D341Med (cell line): ENCODE measurements around the gene LRRTM3.

Source experiments
- DNase-seq: peaks from one replicate; pipeline ENCODE4 v3.0.0; 2012; ENCODE audit warnings: low spot score

The LRRTM3 gene

DNA sequence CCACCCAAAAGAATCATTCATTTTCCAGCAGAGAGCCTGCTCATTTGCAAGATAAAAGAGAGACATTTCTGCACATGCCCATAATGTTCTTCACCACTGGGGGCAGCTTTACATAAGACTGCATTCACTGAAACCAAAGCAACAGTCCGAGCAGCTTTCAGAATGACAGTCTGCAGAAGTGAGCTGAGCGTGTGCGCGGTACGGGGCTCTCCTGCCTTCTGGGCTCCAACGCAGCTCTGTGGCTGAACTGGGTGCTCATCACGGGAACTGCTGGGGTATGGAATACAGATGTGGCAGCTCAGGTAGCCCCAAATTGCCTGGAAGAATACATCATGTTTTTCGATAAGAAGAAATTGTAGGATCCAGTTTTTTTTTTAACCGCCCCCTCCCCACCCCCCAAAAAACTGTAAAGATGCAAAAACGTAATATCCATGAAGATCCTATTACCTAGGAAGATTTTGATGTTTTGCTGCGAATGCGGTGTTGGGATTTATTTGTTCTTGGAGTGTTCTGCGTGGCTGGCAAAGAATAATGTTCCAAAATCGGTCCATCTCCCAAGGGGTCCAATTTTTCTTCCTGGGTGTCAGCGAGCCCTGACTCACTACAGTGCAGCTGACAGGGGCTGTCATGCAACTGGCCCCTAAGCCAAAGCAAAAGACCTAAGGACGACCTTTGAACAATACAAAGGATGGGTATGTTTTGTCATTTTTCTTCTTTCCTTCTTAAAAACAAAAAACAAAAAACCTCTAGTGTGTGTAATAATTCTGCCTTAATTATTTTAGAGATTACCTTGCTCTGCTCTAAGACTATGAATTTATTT is at the start of gene LRRTM3:
Gene LRRTM3 (plus strand): TSS at position 141 of the 820 bp plus-strand sequence.
- DNase-seq, result peak; percentile 61

DNA sequence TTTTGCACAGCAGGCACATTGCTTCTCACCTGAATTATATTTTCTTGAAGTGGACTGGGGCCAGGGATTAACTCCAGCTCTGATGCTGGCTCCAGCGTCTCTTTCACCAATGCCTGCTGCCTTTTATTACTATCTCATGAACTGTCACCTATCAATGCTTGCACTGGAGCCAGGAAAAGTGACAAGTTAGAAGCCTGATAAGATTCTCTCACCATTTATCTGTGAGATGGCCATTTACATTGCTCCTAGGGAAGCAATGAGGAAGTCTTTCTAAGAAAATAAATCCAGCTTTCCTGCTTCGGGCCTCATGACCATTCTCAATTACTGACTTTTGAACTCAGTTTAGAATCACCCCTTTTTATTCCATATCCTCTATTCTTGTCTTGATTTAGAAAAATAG is 48.5 kb upstream of the LRRTM3 start:
- no peak for DNase-seq

DNA sequence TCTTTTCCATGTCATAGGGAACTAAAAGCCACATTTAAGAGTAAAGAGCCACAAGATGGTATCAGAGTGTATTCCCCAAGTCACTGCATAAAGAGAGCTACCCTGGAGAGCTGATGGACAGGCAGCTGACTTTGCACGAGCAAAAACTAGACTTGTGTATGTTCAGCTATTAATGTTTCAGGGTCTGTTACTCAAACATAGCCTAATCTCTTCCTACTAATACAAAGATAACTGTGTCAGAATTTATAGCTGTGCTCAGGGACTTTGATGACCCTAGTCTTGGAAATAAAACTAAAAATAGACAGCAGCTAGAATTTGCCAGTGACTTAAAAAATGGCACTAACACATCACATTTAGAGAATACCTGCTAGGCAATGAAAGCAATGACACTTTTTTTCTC is 45.5 kb upstream of the LRRTM3 start:
- DNase-seq, result no peak

DNA sequence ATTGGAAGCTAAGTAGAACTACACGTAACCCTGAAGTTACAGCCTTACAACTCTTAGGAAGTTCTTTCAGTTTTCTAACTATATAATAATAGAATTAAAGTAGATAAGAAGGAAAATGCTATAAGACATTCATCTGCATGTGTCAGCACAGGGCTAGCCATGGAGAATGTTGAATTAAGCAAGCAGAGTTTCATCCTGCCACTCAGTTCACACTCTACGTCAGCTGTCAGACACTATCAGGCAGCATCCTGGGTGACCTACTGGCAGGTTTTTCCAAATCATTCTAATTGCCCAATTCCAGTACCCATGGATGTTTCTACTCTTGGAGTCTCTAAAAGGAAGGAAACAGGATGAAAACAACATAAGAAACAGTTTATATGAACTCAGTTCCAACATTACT is 45.0 kb upstream of the LRRTM3 start:
- DNase-seq, result no peak

DNA sequence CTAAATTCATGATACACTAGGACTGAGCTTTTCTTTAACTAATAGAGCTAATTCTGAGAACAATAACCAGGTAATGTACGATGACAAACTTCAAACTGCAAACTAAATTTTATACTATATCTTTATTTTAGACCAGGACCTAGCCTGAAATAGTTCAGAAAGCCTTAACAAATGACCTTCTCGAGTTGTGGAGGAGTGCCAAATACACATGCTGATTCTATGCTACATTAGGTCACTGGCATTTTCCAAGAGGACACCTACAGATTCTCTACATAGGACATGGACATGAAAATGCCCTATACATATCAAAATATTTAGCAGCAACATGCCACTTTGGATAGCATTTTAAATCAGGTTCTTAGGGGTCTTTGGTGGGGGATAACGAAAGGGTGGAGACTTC is 44.0 kb upstream of the LRRTM3 start:
- DNase-seq, result no peak

DNA sequence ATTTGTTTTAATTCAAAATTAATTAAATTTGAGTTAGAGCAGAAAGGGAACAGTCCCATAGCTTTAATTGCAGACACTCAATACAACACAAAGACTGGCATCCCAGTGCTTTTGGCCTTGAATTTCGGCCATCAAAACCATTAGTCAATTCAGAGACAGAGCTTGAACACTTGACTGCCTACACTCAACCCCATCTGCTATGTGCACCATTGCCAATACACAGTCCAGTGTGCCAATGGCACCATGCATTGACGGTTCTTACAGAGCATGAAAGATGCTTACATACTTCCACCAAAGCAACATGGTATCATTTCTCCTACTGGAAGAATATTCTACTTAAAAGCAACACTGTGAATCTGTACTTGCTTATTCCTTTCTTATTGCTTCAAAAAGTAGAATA is 43.6 kb upstream of the LRRTM3 start:
- no peak for DNase-seq

DNA sequence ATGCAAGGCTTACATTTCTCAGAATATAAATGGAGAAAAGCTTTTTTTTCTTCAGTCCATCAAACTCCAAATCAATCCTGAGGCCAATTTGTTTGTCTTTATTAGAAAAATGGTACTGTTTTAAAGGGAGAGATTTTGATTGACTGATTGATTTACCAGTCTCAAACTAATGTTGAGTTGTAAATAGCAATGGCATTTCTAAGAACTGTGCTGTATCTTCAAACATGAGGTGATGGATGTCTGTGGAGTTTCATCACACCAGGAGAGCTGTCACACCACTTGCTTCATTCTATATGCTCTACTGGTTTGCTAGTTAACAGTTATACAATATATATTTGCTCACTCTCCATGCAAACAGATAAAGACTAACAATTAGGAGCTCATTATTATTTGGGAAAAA is 39.0 kb upstream of the LRRTM3 start:
- no peak for DNase-seq

DNA sequence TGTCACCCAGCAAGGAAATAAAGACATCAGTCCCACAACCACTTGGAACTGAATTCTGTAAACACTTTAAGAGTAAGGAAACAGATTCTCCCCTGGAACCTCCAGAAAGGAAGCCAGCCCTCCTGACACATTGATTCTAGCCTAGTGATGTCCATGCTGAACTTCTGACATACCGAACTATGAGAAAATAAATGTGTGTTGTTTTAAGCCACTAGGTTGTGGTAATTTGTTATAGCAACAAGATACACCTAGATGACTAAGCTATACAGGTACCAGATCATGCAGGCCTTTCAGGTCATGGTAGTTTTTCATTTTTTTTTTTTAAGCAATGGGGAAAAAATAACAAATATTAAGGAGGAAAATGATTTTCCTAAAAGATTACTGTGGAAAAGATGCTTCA is 37.6 kb upstream of the LRRTM3 start:
- no peak for DNase-seq

DNA sequence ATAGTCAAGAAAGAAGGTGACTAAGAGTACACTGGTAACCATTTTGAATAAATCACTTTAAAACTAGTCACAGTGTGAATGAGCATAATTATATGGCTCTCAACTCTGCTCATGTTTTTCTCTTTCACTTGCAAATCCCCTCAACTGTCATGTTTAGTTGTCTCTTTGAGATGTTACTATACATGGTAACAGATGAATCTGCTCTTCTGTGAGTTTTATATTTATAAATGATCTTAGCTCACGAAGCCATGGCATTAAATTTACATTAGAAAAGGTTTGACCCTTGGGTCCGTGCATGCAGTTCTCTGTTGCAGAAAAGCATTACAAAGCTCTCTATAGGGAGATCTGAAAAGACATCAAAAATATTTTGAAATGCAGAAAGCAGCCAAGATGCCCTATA is 33.0 kb upstream of the LRRTM3 start:
- no peak for DNase-seq

DNA sequence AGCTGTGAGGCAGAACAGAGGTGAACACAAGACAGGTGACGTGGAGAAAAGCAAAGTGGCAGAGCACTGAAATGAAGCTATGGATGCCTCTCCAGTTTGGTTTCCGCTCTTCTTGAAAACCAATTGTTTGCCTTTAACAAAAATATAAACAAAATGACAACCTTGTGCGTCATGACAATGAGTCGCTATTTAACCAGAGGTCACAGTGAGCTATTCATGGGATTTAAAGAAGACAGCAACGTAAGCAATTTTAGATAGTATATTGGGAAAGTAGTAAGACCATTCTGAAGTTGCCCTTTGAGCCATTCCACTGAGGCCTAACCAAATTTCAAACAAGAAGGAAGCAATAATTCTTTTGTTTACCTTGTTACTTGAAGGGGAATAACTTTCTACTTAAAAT is 15.2 kb upstream of the LRRTM3 start:
- DNase-seq, result no peak

DNA sequence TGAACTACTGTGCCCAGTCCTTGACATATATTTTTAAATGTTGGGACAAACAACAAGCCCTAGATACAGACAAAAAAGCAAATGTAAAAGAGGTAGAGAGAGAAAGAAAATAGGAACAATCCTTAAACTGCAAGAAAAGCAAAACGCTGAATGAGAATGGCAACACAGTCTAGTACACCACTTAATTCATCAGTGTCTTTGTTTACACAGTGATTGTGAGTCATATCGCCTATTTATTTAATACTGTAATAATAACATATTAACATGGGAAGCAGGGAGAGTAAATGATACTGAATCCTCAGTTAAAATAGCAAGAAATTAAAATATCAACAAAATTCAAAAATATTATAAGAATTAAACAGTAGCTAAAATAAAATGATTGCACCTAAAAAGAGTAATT is 9.8 kb upstream of the LRRTM3 start:
- DNase-seq, result no peak

DNA sequence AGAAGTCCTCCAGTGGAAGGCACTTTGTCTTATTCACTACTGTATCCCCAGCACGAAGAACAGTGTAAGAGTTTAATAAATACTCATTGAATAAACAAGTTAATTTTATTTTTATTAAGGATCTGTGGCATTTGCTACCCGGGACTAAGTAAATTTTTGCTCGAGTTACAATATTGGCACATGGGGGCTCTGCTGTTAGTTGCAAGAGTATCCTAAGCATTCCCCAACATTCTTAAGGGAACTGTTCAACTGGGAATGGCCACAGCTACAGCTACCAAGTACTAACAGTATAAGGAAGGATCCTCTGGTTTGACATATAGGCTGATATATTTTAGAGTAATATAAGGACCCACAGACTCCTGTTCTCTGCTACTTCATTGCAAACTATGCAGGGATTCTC is 8.7 kb upstream of the LRRTM3 start:
- no peak for DNase-seq

DNA sequence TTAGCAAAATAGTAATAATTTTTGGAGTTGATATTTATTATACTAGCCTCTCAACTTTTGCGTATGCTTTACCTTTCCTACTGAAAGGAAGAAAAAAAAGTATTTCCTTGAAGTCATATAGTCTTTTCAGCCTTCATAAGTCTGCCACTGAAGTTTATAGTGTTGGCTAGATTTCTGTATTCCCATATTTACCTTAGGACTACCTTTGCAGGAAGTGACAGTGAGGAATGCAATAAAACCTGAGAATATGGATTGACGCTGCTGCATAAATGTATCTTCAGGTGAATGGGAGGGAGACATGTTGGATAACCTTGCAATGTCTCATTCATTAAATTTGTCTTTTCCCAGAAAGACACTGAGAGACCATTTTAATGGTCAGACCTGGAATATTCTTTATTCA is 6.6 kb upstream of the LRRTM3 start:
- no peak for DNase-seq

DNA sequence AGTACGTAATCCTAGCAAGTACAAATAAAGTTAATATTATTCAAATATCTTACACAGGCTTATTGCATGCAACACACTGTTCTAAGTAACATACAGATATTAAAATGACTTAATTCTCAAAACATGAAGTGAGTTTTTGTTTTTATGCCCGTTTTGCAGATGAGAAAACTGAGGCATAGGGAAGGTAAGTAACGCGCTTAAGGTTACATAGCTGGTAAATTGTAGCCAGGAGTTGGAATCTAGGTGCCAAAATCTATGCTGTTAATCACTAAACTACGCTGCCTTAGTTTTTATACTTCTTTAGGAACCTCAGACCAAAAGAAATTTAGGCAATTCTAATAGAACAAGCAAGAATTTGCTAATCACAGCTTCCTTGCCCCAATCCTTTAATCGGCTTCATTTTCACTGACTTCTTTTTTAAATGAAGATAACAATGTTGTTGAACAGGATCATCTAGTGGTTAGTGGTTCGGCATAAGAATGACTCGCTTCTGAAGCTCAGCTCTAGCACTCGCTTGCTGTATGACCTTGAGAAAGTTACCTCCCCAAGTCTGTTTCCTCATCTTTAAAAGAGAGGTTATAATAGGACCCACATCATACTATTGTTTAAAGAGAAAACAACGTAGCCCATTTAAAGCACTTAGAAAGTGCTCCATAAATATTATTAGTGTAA is 1.0 kb upstream of the LRRTM3 start:
- DNase-seq, result no peak

DNA sequence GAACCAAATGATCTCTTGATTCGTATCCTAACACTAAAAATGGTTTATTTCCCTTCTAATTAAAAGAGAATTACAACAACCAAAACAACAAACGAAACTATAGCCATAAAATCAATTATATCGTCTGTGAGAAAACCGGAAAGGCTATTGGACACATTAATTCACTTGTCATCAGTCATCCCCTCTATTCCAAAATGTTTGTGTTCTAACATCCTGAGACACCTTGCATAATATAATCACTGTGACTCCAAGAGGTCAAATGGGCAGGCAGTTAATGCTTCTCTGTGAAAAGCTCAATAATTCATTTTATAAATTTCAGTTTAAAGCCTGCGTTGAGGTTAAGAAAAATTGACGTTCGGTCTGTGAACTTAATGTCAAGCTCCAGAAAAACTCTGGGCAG is 463 bp upstream of the LRRTM3 start:
- no peak for DNase-seq

DNA sequence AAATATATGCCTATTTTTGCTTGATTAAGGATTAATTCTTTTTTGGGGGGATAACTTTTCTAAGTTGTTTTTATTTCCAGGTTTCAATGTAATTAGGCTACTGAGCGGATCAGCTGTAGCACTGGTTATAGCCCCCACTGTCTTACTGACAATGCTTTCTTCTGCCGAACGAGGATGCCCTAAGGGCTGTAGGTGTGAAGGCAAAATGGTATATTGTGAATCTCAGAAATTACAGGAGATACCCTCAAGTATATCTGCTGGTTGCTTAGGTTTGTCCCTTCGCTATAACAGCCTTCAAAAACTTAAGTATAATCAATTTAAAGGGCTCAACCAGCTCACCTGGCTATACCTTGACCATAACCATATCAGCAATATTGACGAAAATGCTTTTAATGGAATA is 1.0 kb downstream of the LRRTM3 start:
- DNase-seq, result no peak

DNA sequence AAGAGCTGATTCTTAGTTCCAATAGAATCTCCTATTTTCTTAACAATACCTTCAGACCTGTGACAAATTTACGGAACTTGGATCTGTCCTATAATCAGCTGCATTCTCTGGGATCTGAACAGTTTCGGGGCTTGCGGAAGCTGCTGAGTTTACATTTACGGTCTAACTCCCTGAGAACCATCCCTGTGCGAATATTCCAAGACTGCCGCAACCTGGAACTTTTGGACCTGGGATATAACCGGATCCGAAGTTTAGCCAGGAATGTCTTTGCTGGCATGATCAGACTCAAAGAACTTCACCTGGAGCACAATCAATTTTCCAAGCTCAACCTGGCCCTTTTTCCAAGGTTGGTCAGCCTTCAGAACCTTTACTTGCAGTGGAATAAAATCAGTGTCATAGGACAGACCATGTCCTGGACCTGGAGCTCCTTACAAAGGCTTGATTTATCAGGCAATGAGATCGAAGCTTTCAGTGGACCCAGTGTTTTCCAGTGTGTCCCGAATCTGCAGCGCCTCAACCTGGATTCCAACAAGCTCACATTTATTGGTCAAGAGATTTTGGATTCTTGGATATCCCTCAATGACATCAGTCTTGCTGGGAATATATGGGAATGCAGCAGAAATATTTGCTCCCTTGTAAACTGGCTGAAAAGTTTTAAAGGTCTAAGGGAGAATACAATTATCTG is 1.6 kb downstream of the LRRTM3 start:
- DNase-seq, result no peak

DNA sequence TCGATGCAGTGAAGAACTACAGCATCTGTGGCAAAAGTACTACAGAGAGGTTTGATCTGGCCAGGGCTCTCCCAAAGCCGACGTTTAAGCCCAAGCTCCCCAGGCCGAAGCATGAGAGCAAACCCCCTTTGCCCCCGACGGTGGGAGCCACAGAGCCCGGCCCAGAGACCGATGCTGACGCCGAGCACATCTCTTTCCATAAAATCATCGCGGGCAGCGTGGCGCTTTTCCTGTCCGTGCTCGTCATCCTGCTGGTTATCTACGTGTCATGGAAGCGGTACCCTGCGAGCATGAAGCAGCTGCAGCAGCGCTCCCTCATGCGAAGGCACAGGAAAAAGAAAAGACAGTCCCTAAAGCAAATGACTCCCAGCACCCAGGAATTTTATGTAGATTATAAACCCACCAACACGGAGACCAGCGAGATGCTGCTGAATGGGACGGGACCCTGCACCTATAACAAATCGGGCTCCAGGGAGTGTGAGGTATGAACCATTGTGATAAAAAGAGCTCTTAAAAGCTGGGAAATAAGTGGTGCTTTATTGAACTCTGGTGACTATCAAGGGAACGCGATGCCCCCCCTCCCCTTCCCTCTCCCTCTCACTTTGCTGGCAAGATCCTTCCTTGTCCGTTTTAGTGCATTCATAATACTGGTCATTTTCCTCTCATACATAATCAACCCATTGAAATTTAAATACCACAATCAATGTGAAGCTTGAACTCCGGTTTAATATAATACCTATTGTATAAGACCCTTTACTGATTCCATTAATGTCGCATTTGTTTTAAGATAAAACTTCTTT is 2.3 kb downstream of the LRRTM3 start:
- peak; percentile 5 for DNase-seq

DNA sequence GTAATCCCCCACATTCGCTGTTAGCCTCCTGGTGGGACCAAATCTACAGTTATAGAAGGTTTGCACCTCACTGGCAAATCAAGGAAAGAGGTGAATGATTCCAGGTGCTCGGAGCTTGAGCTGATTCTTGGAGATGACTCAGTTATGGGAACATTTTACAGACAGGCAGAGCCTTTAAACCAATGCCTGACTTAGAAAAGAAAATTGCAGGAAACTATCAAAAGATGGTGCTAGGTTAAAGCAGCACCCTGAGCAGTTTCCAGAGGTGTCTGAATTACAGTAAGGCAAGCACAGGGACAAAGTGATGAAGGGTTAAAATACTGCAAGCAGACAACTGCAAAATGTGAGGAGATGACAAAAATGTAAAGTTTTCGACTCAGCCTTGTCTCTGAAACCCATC is 2.9 kb downstream of the LRRTM3 start:
- DNase-seq, result no peak

DNA sequence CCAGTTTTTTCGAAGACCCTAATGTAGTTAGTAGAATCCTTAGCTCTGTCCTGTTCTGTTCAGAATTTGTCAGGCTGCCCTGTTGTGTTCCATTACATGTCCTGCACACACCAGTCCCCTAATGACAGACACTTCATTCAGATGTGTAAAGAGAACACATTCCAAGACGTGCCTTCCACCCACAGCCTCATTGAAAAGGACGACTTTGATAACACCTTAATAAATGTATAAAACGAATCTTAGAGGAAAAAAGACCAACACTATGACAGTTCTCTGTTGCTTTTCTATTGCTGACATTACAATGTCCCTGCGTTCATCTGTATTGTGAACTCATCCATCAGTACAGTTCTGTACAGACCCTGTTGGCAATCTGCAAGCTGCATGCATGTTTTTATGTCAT is 3.5 kb downstream of the LRRTM3 start:
- no peak for DNase-seq

DNA sequence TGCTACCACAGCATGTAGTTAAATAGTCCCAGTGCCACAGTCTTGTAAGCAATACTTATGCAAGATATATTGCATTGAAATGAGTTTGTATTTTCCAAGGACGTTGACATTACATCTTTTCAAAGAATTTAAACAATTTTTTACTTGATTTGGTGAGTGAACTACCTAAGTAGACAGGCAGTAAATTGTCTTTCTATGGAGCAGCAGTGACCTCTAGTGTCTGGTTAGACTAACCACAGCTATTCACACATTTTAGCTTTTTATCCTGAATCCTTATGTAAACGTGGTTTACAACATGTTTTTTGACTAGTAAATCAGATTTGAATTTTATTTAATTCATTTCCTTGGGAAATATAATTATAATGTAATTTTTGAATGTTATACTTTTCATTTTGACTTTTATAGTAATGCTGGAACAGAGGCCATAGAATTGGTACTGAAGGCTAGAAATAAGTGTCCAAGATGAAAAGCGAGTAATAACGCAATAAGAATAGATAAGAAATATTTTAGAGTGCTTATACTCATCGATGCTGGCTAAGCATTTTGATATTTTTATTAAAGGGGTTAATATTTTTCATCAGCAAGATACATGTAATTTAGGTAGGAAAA is 5.6 kb downstream of the LRRTM3 start:
- peak; percentile 10 for DNase-seq

DNA sequence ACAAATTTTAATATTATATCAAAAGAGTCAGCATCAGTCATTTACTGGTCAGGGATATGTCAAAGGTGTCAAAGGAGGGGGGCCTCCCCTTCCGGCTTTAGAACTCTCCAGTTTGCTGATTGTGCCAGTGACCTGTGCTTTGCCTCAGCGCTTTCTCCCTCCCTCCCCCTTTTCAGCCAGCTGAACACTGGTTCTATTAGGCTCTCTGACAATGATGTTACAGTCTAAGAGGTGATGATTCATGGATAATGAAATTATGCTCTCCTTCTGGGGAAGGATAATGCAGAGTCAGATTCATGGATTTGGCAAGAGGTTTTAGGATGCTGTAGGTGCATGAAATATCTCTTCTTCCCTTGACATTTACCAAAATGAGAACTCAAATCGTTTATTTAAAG is 6.1 kb downstream of the LRRTM3 start:
- no peak for DNase-seq
